ENCODE results near the gene CYP2D6.
"Not testable (repeated sequence)": the region's sequence is repeated elsewhere in the genome, so short reads cannot be mapped to it uniquely, and the experiment has no call there.

Gene CYP2D6

DNA sequence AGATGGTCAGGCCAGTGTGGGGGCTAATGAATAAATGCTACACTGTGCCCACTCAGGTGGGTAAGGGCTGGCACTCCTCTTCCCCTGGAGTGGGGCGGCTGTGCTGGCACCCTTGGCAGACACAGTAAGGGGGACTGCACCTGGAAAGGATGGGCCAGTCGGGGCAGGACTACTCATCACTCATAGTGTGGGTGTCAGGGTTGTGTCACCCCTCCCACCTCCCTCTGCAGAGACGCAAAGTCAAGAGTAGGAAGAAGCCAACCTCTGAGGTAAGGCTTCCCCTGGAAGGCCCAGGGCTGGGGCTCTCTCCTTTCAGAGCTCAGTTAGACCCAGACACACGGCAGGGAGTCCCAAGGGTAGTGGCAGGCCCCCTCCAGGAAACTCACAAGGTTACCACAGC is 5.1 kb upstream of the CYP2D6 start:
- not testable (repeated sequence) for DNase-seq (ENCODE audit: extremely low read depth in 1 of 2, low read depth in 1 of 2)

DNA sequence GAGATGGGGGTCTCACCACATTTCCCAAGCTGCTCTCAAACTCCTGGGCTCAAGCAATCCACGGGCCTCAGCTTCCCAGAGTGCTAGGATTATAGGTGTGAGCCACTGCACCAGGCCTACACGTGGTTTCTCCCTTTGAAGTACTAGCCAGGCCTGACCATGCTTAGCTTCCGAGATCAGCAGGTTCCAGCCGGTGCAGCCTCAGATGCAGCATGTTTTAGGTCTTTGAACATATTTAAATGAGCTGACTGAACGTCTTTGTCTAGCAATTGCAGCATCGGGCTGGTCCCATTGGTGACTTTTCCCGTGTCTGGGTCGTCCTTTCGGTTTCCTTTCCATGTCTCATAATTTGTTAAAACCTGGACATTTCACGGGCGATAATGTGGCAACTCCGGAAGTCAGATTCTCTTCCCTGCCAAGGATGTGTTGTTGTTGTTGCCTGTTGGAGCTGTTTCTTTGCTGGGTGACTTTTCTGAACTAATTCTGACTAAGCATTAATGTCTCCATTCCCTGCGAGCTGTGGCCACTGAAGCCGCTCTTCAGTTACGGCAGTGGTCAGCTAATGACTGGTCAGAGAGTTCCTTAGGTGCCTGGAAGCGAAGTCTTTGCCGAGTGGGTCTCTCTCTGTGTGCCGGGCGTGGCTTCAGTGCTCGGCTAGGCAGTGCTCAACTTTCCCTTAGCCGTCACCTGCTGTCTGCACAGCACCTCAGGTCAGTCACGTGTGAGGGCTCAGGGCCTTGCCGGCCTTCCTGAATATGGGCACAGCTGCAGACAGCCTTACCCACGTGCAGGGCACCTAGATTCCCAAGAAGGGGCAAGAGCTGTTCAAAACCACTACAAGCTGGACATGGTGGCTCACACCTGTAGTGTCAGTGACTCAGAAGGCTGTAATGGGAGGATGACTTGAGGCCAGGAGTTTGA is 3.8 kb upstream of the CYP2D6 start:
- DNase-seq (ENCODE audit: extremely low read depth in 1 of 2, low read depth in 1 of 2) = no peak

DNA sequence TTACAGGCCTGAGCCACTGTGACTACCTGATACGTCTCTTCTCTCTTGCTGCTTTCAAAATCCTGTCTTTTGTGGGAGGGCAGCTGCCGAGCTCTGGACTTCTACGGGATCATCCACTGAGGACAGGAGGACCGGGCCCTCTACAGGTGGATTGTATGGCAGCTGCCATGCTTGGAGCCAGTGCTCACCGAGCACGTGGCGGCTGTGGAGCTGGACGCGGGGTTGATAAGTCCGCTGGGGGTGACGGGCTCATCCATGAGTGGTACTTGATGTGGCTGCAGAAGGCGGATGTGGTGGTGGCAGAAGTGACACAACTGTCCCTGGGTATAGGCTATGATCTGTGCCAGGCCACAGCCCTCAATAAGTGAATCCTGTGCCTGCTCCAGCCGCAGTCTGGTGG is 1.8 kb upstream of the CYP2D6 start:
- DNase-seq (ENCODE audit: extremely low read depth in 1 of 2, low read depth in 1 of 2) = no peak

DNA sequence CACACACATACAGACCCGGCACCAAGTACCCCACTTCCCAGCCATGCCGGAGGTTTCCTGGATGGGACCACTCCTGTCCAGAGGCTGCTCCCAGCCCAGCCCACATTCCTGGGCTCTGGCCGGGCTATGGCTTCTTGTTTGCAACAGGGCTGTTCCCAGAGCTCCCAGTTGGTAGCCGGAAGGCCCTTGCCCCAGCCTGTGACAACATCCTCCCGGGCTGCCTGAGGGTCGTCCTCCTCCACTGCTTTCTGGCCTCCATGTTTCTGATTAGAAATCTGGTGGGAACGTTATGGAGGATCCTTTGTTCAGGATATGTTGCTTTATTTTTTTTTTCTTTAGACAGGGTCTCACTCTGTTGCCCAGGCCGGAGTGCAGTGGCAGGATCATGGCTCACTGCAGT is 952 bp upstream of the CYP2D6 start:
- DNase-seq (ENCODE audit: extremely low read depth in 1 of 2, low read depth in 1 of 2) = no peak

DNA sequence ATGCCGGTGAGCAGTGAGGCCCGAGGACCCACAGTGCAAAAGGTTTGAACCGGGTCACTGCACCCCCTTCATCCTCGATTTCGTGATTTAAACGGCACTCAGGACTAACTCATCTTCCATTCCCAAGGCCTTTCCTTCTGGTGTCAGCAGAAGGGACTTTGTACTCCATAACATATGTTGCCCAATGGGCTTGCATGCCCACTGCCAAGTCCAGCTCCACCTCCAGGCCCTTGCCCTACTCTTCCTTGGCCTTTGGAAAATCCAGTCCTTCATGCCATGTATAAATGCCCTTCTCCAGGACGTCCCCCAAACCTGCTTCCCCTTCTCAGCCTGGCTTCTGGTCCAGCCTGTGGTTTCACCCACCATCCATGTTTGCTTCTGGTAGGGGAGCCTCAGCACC is 428 bp downstream of the CYP2D6 start:
- not testable (repeated sequence) for DNase-seq (ENCODE audit: extremely low read depth in 1 of 2, low read depth in 1 of 2)

DNA sequence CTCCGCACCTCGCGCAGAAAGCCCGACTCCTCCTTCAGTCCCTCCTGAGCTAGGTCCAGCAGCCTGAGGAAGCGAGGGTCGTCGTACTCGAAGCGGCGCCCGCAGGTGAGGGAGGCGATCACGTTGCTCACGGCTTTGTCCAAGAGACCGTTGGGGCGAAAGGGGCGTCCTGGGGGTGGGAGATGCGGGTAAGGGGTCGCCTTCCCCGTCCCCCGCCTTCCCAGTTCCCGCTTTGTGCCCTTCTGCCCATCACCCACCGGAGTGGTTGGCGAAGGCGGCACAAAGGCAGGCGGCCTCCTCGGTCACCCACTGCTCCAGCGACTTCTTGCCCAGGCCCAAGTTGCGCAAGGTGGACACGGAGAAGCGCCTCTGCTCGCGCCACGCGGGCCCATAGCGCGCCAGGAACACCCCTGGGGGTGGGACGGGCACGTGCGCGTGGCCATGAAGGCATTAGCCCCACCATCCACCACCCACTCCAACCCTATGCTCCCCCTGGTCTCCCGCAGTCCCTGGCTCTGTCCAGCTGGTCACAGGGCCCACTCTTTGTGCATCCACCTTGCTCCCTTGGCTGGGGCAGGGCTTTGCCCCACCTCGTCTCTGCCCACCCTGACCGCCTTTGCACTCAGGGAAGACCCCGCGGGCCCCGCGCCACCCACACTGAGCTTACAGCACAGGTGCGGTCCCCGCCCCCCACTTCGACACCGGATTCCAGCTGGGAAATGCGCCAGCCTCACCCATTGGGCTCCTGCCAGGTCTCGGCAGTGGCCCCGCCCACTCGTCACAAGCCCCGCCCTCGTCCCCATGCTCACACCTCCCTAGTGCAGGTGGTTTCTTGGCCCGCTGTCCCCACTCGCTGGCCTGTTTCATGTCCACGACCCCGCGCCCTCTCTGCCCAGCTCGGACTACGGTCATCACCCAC is 1.6 kb downstream of the CYP2D6 start:
- not testable (repeated sequence) for DNase-seq (ENCODE audit: extremely low read depth in 1 of 2, low read depth in 1 of 2)

DNA sequence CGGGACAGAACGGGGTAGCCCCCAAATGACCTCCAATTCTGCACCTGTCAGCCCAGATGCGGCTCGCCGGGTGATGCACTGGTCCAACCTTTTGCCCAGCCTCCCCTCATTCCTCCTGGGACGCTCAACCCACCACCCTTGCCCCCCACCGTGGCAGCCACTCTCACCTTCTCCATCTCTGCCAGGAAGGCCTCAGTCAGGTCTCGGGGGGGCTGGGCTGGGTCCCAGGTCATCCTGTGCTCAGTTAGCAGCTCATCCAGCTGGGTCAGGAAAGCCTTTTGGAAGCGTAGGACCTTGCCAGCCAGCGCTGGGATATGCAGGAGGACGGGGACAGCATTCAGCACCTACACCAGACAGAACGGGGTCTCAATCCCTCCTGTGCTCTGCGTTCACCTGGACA is 2.6 kb downstream of the CYP2D6 start:
- DNase-seq (ENCODE audit: extremely low read depth in 1 of 2, low read depth in 1 of 2) = not testable (repeated sequence)

DNA sequence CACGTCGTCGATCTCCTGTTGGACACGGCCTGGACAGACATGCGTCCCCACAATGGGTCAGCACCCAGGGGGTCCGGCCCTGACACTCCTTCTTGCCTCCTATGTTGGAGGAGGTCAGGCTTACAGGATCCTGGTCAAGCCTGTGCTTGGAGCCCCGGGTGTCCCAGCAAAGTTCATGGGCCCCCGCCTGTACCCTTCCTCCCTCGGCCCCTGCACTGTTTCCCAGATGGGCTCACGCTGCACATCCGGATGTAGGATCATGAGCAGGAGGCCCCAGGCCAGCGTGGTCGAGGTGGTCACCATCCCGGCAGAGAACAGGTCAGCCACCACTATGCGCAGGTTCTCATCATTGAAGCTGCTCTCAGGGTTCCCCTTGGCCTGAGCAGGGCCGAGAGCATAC is 3.0 kb downstream of the CYP2D6 start:
- DNase-seq (ENCODE audit: extremely low read depth in 1 of 2, low read depth in 1 of 2) = no peak

DNA sequence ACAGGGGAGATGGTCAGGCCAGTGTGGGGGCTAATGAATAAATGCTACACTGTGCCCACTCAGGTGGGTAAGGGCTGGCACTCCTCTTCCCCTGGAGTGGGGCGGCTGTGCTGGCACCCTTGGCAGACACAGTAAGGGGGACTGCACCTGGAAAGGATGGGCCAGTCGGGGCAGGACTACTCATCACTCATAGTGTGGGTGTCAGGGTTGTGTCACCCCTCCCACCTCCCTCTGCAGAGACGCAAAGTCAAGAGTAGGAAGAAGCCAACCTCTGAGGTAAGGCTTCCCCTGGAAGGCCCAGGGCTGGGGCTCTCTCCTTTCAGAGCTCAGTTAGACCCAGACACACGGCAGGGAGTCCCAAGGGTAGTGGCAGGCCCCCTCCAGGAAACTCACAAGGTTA is 7.1 kb downstream of the CYP2D6 start:
- not testable (repeated sequence) for DNase-seq (ENCODE audit: extremely low read depth in 1 of 2, low read depth in 1 of 2)

DNA sequence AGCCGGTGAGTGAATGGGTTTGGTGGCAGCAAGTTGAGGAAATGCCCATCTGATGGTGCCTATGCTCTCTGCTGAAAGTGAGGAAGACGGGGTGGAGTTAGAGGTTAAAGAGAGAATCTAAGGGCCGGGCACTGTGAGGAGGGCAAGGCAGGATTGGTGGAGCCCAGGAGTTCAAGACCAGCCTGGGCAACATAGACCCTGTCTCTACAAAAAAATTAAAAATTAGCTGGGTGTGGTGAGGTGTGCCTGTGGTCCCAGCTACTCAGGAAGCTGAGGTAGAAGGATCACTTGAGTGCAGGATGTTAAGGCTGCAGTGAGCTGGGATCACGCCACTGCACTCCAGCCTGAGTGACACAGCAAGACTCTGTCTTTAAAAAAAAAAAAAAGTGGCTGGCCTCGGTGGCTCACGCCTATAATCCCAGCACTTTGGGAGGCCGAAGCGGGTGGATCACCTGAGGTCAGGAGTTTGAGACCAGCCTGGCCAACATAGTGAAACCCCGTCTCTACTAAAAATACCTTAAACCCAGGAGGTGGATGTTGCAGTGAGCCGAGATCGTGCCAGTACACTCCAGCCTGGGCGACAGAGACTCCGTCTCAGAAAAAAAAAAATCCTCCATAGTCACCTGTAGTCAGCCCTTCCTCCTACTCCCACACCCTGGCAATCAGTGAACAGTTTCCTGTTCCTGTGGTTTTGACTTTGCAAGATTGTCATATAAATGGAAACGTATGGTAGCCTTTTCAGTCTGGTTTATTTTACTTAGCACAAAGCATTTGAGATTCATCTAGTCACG is 10.2 kb downstream of the CYP2D6 start:
- DNase-seq (ENCODE audit: extremely low read depth in 1 of 2, low read depth in 1 of 2) = peak in 1 of 2 donors; percentile 26

DNA sequence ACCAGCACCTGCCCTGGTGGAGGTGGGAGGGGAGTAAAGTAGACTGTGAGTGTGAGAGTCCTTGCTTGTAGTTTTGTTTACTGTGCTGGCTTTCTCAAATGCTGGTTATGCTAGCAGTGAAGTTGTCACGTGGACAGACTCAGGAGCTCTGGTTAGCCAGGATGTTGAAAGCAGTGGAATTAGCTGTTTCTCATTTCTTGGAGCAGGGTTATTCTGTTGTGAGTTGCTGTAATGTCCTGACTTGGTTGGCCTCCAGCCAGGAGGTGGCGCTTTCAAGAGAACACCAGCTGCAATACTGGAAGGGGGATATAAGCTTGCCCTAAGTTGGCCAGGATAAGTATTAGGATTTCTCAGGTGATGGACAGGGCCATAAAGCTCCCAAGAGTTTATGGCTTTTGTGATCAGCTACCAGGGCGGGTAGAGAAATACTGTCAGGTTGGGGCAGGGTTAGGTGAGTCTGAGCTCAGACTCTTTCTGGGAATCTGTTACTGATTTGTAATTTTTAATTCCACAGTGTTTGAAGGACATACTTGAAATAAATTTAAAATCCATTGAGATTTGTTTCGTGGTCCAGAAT is 13.7 kb downstream of the CYP2D6 start:
- no peak for DNase-seq (ENCODE audit: extremely low read depth in 1 of 2, low read depth in 1 of 2)

DNA sequence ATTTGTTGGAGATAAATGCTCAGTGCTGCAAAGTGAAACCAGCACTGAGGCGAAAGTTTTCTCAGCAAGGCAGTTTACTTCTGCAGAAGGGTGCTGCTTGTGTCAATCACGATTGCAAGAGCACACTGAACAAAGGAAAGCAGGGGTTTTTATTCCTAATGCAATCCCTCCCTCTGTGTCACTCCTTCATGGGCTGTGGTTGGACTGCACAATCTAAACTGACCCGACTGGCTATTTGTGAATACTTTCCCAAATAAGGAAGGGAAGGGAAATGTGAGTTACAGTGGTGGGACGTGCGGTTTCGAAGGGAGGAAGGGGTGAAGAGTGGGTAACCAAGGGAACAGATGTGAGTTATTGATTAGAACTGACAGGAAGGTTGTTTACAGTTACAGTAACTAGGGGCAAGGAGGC is 15.2 kb downstream of the CYP2D6 start:
- not testable (repeated sequence) for DNase-seq (ENCODE audit: extremely low read depth in 1 of 2, low read depth in 1 of 2)

DNA sequence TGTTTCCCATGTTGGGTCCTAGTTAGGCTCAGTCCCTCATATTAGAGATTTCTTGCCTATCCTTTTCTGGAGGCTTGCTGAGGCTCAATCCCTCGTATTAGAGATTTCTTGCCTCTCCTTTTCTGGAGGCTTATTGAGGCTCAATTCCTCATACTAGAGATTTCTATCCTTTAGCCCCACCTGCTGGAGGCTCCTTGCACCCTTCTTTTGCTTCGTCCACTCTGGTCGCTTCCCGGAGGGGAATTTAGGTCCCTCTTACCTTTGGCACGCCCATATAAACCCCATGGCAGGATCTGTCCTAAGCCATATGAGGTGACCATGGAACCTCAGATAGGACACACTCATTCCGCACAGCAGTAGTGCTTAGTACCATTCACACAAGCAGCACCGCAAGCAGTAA is 15.9 kb downstream of the CYP2D6 start:
- no peak for DNase-seq (ENCODE audit: extremely low read depth in 1 of 2, low read depth in 1 of 2)

DNA sequence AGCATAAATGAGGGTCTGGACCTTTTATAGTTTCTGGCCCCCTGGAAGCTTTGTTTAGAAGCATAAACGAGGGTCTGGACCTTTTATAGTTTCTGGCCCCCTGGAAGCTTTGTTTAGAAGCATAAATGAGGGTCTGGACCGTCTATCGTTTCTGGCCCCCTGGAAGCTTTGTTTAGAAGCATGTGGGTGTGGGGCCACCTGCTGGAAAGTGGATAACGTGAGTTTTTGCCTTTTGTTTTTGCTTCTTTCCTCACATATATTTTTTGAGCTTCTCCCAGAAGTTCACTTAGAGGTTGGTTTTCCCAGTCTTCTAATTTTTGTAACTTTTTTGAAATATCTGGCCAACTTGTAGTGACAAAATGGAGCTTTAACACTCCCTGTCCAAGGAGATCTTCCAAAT is 17.8 kb downstream of the CYP2D6 start:
- DNase-seq (ENCODE audit: extremely low read depth in 1 of 2, low read depth in 1 of 2) = not testable (repeated sequence)

DNA sequence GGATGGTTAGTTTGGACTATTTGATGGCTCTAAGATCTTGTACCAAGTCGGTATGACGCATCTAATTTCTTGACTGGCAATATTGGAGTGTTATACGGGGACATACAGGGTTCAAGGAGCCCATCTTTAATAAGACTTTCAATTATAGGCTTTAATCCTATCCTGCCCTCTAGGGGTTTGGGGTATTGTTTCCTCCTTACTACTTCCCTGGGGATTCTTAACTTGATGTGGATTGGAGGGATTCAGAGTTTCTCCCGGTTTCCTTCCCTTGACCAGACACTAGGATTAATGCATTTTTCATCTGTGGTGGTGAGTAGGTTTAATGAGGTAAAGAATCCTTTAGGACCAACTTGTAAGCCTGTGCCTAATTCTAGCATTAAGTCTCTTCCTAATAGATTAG is 18.8 kb downstream of the CYP2D6 start:
- DNase-seq (ENCODE audit: extremely low read depth in 1 of 2, low read depth in 1 of 2) = no peak

DNA sequence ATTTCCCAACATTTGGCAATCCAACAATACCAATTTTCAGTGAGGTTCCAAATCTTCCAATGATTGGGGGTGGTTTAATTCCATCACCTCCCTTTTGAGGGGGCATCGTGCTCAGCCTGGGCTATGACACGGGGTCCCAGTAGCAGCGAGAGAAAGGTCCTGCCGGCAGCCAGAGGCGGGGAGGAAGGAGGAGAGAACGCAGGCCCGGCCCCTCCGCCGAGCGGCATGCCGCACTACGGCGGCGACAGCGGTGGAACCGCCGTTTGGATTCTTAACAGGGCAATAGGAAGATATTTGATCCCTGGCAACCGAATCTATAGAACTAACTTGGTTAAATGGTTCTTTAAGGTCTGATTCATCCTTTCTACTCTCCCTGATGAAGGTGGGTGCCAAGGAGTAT is 21.8 kb downstream of the CYP2D6 start:
- DNase-seq (ENCODE audit: extremely low read depth in 1 of 2, low read depth in 1 of 2) = no peak

DNA sequence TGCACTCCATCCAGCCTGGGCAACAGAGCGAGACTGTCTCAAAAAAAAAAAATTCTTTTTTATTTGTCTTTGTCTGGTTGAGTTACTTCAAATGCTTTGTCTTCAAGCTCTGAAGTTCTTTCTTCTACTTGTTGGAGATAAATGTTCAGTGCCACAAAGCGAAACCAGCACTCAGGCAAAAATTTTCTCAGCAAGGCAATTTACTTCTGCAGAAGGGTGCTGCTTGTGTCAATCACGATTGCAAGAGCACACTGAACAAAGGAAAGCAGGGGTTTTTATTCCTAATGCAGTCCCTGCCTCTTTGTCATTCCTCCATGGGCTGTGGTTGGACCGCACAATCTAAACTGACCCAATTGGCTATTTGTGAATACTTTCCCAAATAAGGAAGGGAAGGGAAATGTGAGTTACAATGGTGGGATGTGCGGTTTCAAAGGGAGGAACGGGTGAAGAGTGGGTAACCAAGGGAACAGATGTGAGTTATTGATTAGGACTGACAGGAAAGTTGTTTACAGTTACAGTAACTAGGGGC is 26.2 kb downstream of the CYP2D6 start:
- DNase-seq (ENCODE audit: extremely low read depth in 1 of 2, low read depth in 1 of 2) = not testable (repeated sequence)

DNA sequence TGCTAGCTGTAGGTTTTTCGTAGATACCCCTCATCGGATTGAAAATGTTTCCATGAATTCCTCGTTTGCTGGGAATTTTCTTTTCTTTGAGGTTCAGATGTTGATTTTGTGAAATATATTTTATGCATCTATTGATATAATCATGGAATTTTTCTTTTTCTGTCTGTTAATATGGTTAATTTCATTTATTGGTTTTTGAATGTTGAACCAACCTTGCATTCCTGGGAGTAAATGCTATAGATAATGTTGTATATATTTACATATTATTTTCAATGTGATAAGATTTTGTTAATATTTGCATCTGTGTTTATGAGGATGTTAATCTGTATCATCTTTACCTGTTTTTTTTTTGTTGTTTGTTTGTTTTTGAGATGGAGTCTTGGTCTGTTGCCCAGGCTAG is 29.4 kb downstream of the CYP2D6 start:
- no peak for DNase-seq (ENCODE audit: extremely low read depth in 1 of 2, low read depth in 1 of 2)

DNA sequence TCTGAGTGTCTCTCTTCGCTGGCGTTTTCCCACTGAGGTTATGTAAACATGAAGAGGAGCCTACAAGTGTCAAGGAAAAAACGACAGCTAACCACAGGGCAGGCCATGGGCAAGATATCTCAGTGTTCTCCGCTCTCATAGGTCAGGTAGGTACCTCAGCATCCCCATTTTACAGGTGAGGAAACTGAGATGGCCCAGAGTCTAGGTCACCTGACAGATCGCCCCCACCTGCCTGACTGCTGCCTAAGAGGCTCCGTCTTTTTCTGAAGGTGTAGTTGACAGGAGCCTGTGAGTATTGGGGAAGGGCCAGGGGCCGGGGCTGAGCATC is 39.2 kb downstream of the CYP2D6 start:
- DNase-seq (ENCODE audit: extremely low read depth in 1 of 2, low read depth in 1 of 2) = no peak
